Activated T-cell treated with anti-CD3 and anti-CD28 coated beads, Interleukin-2, amount 50 U/mL, for 4 hours (primary cell): ENCODE results near the gene TMEM132D. TPM values are rescaled to one million over a fixed set of nuclear protein-coding genes. Genes with fewer than 3 reads are reported as not detected.
"Not testable (repeated sequence)": the region's sequence is repeated elsewhere in the genome, so short reads cannot be mapped to it uniquely, and the experiment has no call there.

ENCODE experiments used
- ATAC-seq, 2 donors: fragments of 200-7000 bp; cut with Tn5 transposase; one replicate each; pipeline ENCODE4 v1.10.0; 2021
- DNase-seq: peaks from one replicate; pipeline ENCODE4 v3.0.0-alpha.2; 2020
- H3K27me3 Mint-ChIP-seq: one replicate; pipeline ENCODE4 v1.8.0; 2021; ENCODE audit warnings: low read depth, mixed read lengths
- H3K36me3 Mint-ChIP-seq: one replicate; pipeline ENCODE4 v1.8.0; 2022; ENCODE audit warnings: mixed read lengths; ENCODE audit not compliant: insufficient read depth
- H3K4me1 Mint-ChIP-seq: one replicate; pipeline ENCODE4 v1.8.0; 2021; ENCODE audit warnings: low read depth, mixed read lengths
- H3K4me3 Mint-ChIP-seq: one replicate; pipeline ENCODE4 v1.8.0; 2021; ENCODE audit warnings: mild to moderate bottlenecking, moderate library complexity, mixed read lengths
- H3K9me3 Mint-ChIP-seq: one replicate; pipeline ENCODE4 v1.8.0; 2021; ENCODE audit warnings: mixed read lengths
- total RNA-seq, 3 donors: library from RNA; stranded (reverse); gene quantifications; one replicate each; pipeline ENCODE4 v1.2.1, GENCODE V29; 2021

TMEM132D gene
- total RNA-seq, 3 donors from 2014 or later, result not detected

GRCh38 chr12:129193263-129193871 is 710.5 kb downstream of the TMEM132D start:
- H3K9me3 Mint-ChIP-seq, result peaks cover 25% of the 10 kb centered on the region
- H3K4me3 Mint-ChIP-seq, result no peak overlapping the region
- H3K4me1 Mint-ChIP-seq, result no peaks in the 10 kb centered on the region
- no peaks in the 10 kb centered on the region for H3K36me3 Mint-ChIP-seq
- DNase-seq, result no peak
- H3K27me3 Mint-ChIP-seq, result no peaks in the 10 kb centered on the region
- ATAC-seq, result no peak

- Mint-ChIP-seq H3K4me1 (no peaks in the 10 kb centered on the region), H3K9me3 (peaks cover 20% of the 10 kb centered on the region), H3K4me3 (no peak overlapping the region), H3K27me3 (no peaks in the 10 kb centered on the region), H3K36me3 (no peaks in the 10 kb centered on the region)
- ATAC-seq (no peak), DNase-seq (no peak)
Observed at GRCh38 chr12:129190827-129191226, 713.0 kb downstream of the TMEM132D start.

GRCh38 chr12:129189879-129190278 is 713.9 kb downstream of the TMEM132D start:
- peaks cover 17% of the 10 kb centered on the region for H3K9me3 Mint-ChIP-seq
- H3K4me3 Mint-ChIP-seq, H3K4me1 Mint-ChIP-seq, H3K36me3 Mint-ChIP-seq, H3K27me3 Mint-ChIP-seq, ATAC-seq, DNase-seq: not testable (repeated sequence)

GRCh38 chr12:129186952-129187351 is 716.9 kb downstream of the TMEM132D start:
- Mint-ChIP-seq H3K36me3 (no peaks in the 10 kb centered on the region), H3K4me3 (no peak overlapping the region), H3K27me3 (no peaks in the 10 kb centered on the region), H3K4me1 (no peaks in the 10 kb centered on the region), H3K9me3 (peaks cover 2% of the 10 kb centered on the region)
- no peak for ATAC-seq
- DNase-seq, result no peak

- no peaks in the 10 kb centered on the region for H3K27me3 Mint-ChIP-seq
- DNase-seq (no peak), ATAC-seq (no peak)
- no peaks in the 10 kb centered on the region for H3K9me3 Mint-ChIP-seq
- no peak overlapping the region for H3K4me3 Mint-ChIP-seq
- no peaks in the 10 kb centered on the region for H3K4me1 Mint-ChIP-seq
- H3K36me3 Mint-ChIP-seq, result no peaks in the 10 kb centered on the region
Observed at GRCh38 chr12:129185855-129186254, 718.0 kb downstream of the TMEM132D start.

GRCh38 chr12:129184127-129184928 is 719.5 kb downstream of the TMEM132D start:
- no peak for DNase-seq
- Mint-ChIP-seq H3K36me3 (no peaks in the 10 kb centered on the region), H3K9me3 (peaks cover 4% of the 10 kb centered on the region), H3K4me1 (no peaks in the 10 kb centered on the region), H3K4me3 (no peak overlapping the region), H3K27me3 (no peaks in the 10 kb centered on the region)
- ATAC-seq, result no peak

- Mint-ChIP-seq H3K4me3 (no peak overlapping the region), H3K36me3 (no peaks in the 10 kb centered on the region), H3K9me3 (peaks cover 9% of the 10 kb centered on the region), H3K27me3 (no peaks in the 10 kb centered on the region), H3K4me1 (no peaks in the 10 kb centered on the region)
- DNase-seq (no peak), ATAC-seq (no peak)
Observed at GRCh38 chr12:129179941-129180553, 723.8 kb downstream of the TMEM132D start.

- Mint-ChIP-seq H3K27me3 (no peaks in the 10 kb centered on the region), H3K4me3 (no peak overlapping the region), H3K36me3 (no peaks in the 10 kb centered on the region), H3K4me1 (no peaks in the 10 kb centered on the region), H3K9me3 (no peaks in the 10 kb centered on the region)
- no peak for DNase-seq
- no peak for ATAC-seq
Observed at GRCh38 chr12:129169928-129170327, 733.9 kb downstream of the TMEM132D start.

GRCh38 chr12:129163861-129164260 is 740.0 kb downstream of the TMEM132D start:
- ATAC-seq, result no peak
- DNase-seq, result no peak
- H3K36me3 Mint-ChIP-seq, result no peaks in the 10 kb centered on the region
- peaks cover 11% of the 10 kb centered on the region for H3K9me3 Mint-ChIP-seq
- H3K4me1 Mint-ChIP-seq, result no peaks in the 10 kb centered on the region
- H3K27me3 Mint-ChIP-seq, result no peaks in the 10 kb centered on the region
- H3K4me3 Mint-ChIP-seq, result no peak overlapping the region

- peaks cover 11% of the 10 kb centered on the region for H3K9me3 Mint-ChIP-seq
- H3K36me3 Mint-ChIP-seq, result no peaks in the 10 kb centered on the region
- ATAC-seq (no peak), DNase-seq (no peak)
- no peaks in the 10 kb centered on the region for H3K4me1 Mint-ChIP-seq
- H3K4me3 Mint-ChIP-seq, result no peak overlapping the region
- no peaks in the 10 kb centered on the region for H3K27me3 Mint-ChIP-seq
Observed at GRCh38 chr12:129163461-129163860, 740.4 kb downstream of the TMEM132D start.

GRCh38 chr12:129162805-129163204 is 741.0 kb downstream of the TMEM132D start:
- Mint-ChIP-seq H3K4me1 (no peaks in the 10 kb centered on the region), H3K9me3 (peaks cover 14% of the 10 kb centered on the region), H3K27me3 (no peaks in the 10 kb centered on the region), H3K36me3 (no peaks in the 10 kb centered on the region), H3K4me3 (no peak overlapping the region)
- ATAC-seq (no peak), DNase-seq (no peak)

GRCh38 chr12:129161511-129161910 is 742.3 kb downstream of the TMEM132D start:
- Mint-ChIP-seq H3K27me3 (no peaks in the 10 kb centered on the region), H3K4me3 (no peak overlapping the region), H3K4me1 (no peaks in the 10 kb centered on the region), H3K9me3 (peaks cover 16% of the 10 kb centered on the region), H3K36me3 (no peaks in the 10 kb centered on the region)
- DNase-seq, result no peak
- ATAC-seq, result no peak

- Mint-ChIP-seq H3K9me3 (peaks cover 16% of the 10 kb centered on the region), H3K4me3 (no peak overlapping the region), H3K27me3 (no peaks in the 10 kb centered on the region), H3K4me1 (no peaks in the 10 kb centered on the region), H3K36me3 (no peaks in the 10 kb centered on the region)
- ATAC-seq, result no peak
- DNase-seq, result no peak
Observed at GRCh38 chr12:129160282-129160681, 743.5 kb downstream of the TMEM132D start.

- H3K36me3 Mint-ChIP-seq, result no peaks in the 10 kb centered on the region
- H3K4me3 Mint-ChIP-seq, result no peak overlapping the region
Observed at GRCh38 chr12:129152351-129153104, 751.3 kb downstream of the TMEM132D start.

More at GRCh38 chr12:129152351-129153104, 751.3 kb downstream of the TMEM132D start:
- Mint-ChIP-seq H3K9me3 (peaks cover 5% of the 10 kb centered on the region), H3K27me3 (no peaks in the 10 kb centered on the region), H3K4me1 (no peaks in the 10 kb centered on the region)
- no peak for ATAC-seq
- DNase-seq, result no peak
